GM23338 (cell line): ENCODE results near the gene ATP9B.
"Not testable (repeated sequence)": the region's sequence is repeated elsewhere in the genome, so short reads cannot be mapped to it uniquely, and the experiment has no call there.

Experiments
- CTCF ChIP-seq, 2 experiments: fragments of 200-600 bp in 1 of 2; sonication (generic) in 1 of 2; conservative IDR thresholded peaks; 2 replicates each; pipeline versions ENCODE4 v1.5.1 to v1.6.1; 2016 to 2017; ENCODE audit warnings: antibody characterized with exemption in 2 of 2, low read depth in 2 of 2, mild to moderate bottlenecking in 2 of 2, moderate library complexity in 1 of 2
- EZH2 ChIP-seq: fragments of 200-600 bp; sonication (generic); IDR thresholded peaks from one replicate; pipeline ENCODE4 v1.8.0; 2017; ENCODE audit warnings: antibody characterized with exemption, mild to moderate bottlenecking, low read depth; ENCODE audit not compliant: unreplicated experiment
- EZH2phosphoT487 ChIP-seq: fragments of 200-600 bp; sonication (generic); IDR thresholded peaks from one replicate; pipeline ENCODE4 v1.8.1; 2018; ENCODE audit warnings: antibody characterized with exemption; ENCODE audit not compliant: unreplicated experiment
- JUNB ChIP-seq: IDR thresholded peaks from one replicate; pipeline ENCODE4 v1.6.1; 2016; ENCODE audit warnings: antibody characterized with exemption; ENCODE audit not compliant: unreplicated experiment

- not testable (repeated sequence) for TF ChIP-seq CTCF (conservative IDR thresholded peaks at IDR 0.05; ENCODE audit: low read depth in 2 of 2); JUNB; EZH2; EZH2phosphoT487
Observed at GRCh38 chr18:79376661-79377060, 307.5 kb downstream of the ATP9B start.
